ENCODE measurements around the gene COL17A1. TPM values are rescaled to one million over a fixed set of nuclear protein-coding genes. Genes with fewer than 3 reads are reported as not detected.
A peak's percentile ranks its signal among the peaks of the same experiment; 100 is the strongest.

The COL17A1 gene
- total and polyA plus RNA-seq, 2 donors (not counting 1 experiment from before 2014, with no cell fraction given), result under 0.01 to 0.12 TPM

DNA sequence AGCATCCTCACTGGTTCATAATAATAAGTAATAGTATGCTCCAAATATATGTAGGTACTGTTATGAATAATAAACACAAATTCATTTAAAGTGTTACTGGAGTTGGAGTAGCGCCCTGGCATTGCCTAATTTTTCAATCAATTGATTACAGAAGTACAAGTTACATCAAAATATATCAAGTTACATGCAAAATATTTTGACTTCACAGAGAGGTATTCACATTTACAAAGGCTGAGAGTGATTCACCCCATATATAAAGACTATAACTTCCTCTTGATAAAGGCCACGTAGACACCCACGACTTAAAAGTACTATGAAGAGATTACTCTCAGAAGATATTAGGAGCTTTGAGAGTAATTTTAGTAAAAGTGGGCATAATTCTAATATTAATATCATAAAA lies 13.6 kb upstream of the COL17A1 start:
- H2AFZ ChIP-seq (ENCODE audit: low read length), result no peak overlapping the region
- DNase-seq (ENCODE audit: low read depth in 2 of 2), result peak in 1 of 2 donors; percentile 68
- TF ChIP-seq, protein P1, sequence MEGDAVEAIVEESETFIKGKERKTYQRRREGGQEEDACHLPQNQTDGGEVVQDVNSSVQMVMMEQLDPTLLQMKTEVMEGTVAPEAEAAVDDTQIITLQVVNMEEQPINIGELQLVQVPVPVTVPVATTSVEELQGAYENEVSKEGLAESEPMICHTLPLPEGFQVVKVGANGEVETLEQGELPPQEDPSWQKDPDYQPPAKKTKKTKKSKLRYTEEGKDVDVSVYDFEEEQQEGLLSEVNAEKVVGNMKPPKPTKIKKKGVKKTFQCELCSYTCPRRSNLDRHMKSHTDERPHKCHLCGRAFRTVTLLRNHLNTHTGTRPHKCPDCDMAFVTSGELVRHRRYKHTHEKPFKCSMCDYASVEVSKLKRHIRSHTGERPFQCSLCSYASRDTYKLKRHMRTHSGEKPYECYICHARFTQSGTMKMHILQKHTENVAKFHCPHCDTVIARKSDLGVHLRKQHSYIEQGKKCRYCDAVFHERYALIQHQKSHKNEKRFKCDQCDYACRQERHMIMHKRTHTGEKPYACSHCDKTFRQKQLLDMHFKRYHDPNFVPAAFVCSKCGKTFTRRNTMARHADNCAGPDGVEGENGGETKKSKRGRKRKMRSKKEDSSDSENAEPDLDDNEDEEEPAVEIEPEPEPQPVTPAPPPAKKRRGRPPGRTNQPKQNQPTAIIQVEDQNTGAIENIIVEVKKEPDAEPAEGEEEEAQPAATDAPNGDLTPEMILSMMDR (conservative IDR thresholded peaks at IDR 0.05 in 1 of 2, IDR thresholded peaks at IDR 0.05 in 1 of 2; ENCODE audit: low read depth in 1 of 2, low read length in 2 of 2), result no peak
- TF ChIP-seq EZH2 (IDR thresholded peaks at IDR 0.05; ENCODE audit: low read length, missing control alignments), result no peak
- no peak overlapping the region for H3K4me2 ChIP-seq (ENCODE audit: extremely low read depth, insufficient read depth, low read length)
- no peak overlapping the region for H3K4me3 ChIP-seq (replicated peaks in 1 of 4; ENCODE audit: control extremely low read depth in 1 of 4, insufficient read depth in 1 of 4, low read depth in 3 of 4, low read length in 4 of 4)
- no peaks in the 10 kb centered on the region for H3K9me3 ChIP-seq (ENCODE audit: control insufficient read depth, insufficient read depth, low read depth, low read length)
- no peaks in the 10 kb centered on the region for H3K36me3 ChIP-seq (ENCODE audit: control insufficient read depth, insufficient read depth, low read length)
- no peaks in the 10 kb centered on the region for H3K79me2 ChIP-seq (ENCODE audit: control insufficient read depth, insufficient read depth, low read length)
- H3K4me1 ChIP-seq (ENCODE audit: control insufficient read depth, extremely low read depth, insufficient read depth, low read length), result no peaks in the 10 kb centered on the region
- no peaks in the 10 kb centered on the region for H4K20me1 ChIP-seq (ENCODE audit: control insufficient read depth, extremely low read depth, insufficient read depth, low read length)
- no peaks in the 10 kb centered on the region for H3K27me3 ChIP-seq (ENCODE audit: control insufficient read depth, insufficient read depth, low read length)
- H3K9ac ChIP-seq (ENCODE audit: insufficient read depth, low read length), result no peak overlapping the region
- no peak overlapping the region for H3K27ac ChIP-seq (ENCODE audit: insufficient read depth, low read length)

DNA sequence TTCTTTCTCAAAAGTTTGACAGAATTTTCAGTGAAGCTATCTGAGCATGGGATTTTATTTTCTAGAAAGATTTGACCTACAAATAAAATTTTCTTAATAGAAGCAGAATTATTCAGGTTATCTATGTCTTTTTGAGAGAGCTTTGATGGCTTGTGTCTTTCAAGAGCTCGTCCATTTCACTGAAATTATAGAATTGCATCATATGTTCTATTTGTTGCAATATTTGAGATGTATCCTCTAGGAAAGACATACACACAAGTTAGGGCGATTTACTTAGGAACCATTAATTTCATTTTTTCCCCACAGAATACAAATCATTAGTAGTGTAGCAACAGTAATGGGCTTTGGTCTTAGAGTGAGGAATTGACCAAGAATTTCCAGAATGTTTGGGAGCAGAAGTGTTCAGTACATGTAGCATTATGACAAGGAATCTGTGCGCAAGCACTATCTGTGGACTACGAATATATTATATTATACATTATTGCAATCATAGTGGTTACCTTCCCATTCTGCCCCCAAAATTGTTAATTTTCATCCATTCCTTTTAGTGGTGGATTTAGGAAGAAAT lies 12.8 kb upstream of the COL17A1 start:
- H3K27me3 ChIP-seq (ENCODE audit: control insufficient read depth, insufficient read depth, low read length), result no peaks in the 10 kb centered on the region
- DNase-seq (ENCODE audit: low read depth in 2 of 2), result peak in 1 of 2 donors; percentile 50
- no peak for TF ChIP-seq EZH2 (IDR thresholded peaks at IDR 0.05; ENCODE audit: low read length, missing control alignments)
- no peaks in the 10 kb centered on the region for H3K4me1 ChIP-seq (ENCODE audit: control insufficient read depth, extremely low read depth, insufficient read depth, low read length)
- H3K36me3 ChIP-seq (ENCODE audit: control insufficient read depth, insufficient read depth, low read length), result no peaks in the 10 kb centered on the region
- H3K9ac ChIP-seq (ENCODE audit: insufficient read depth, low read length), result no peak overlapping the region
- H3K9me3 ChIP-seq (ENCODE audit: control insufficient read depth, insufficient read depth, low read depth, low read length), result no peaks in the 10 kb centered on the region
- no peak overlapping the region for H3K27ac ChIP-seq (ENCODE audit: insufficient read depth, low read length)
- H3K79me2 ChIP-seq (ENCODE audit: control insufficient read depth, insufficient read depth, low read length), result no peaks in the 10 kb centered on the region
- H2AFZ ChIP-seq (ENCODE audit: low read length), result no peak overlapping the region
- H4K20me1 ChIP-seq (ENCODE audit: control insufficient read depth, extremely low read depth, insufficient read depth, low read length), result no peaks in the 10 kb centered on the region
- H3K4me2 ChIP-seq (ENCODE audit: extremely low read depth, insufficient read depth, low read length), result no peak overlapping the region
- H3K4me3 ChIP-seq (replicated peaks in 1 of 4; ENCODE audit: control extremely low read depth in 1 of 4, insufficient read depth in 1 of 4, low read depth in 3 of 4, low read length in 4 of 4), result no peak overlapping the region

DNA sequence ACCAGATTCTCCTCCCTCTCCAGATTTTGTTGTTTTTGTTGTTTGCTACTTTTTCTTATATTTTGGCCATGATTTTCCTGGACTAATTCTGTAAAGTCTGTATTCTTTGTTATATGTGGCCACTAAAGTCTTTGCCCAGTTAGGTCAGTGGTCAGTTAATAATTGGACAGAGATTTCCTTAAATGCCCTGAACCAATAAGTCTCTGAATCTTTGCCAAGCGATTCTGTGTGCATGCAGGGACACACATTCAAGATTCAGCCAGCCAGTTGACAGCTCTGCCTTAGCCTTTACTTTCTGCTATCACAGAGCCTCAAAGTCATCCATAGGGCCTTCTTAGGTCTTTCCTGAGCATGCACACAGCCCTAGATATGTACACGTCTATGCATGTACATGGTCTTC lies 11.0 kb upstream of the COL17A1 start:
- no peak overlapping the region for H3K4me3 ChIP-seq (replicated peaks in 1 of 4; ENCODE audit: control extremely low read depth in 1 of 4, insufficient read depth in 1 of 4, low read depth in 3 of 4, low read length in 4 of 4)
- TF ChIP-seq, protein P1 (conservative IDR thresholded peaks at IDR 0.05 in 1 of 2, IDR thresholded peaks at IDR 0.05 in 1 of 2; ENCODE audit: low read depth in 1 of 2, low read length in 2 of 2), result no peak
- no peak for TF ChIP-seq EZH2 (IDR thresholded peaks at IDR 0.05; ENCODE audit: low read length, missing control alignments)
- H3K4me2 ChIP-seq (ENCODE audit: extremely low read depth, insufficient read depth, low read length), result no peak overlapping the region
- no peak for DNase-seq (ENCODE audit: low read depth in 2 of 2)
- H3K27ac ChIP-seq (ENCODE audit: insufficient read depth, low read length), result no peak overlapping the region
- H2AFZ ChIP-seq (ENCODE audit: low read length), result no peak overlapping the region
- no peaks in the 10 kb centered on the region for H3K79me2 ChIP-seq (ENCODE audit: control insufficient read depth, insufficient read depth, low read length)
- no peaks in the 10 kb centered on the region for H3K4me1 ChIP-seq (ENCODE audit: control insufficient read depth, extremely low read depth, insufficient read depth, low read length)
- H3K36me3 ChIP-seq (ENCODE audit: control insufficient read depth, insufficient read depth, low read length), result no peaks in the 10 kb centered on the region
- no peaks in the 10 kb centered on the region for H3K27me3 ChIP-seq (ENCODE audit: control insufficient read depth, insufficient read depth, low read length)
- H3K9ac ChIP-seq (ENCODE audit: insufficient read depth, low read length), result no peak overlapping the region
- H4K20me1 ChIP-seq (ENCODE audit: control insufficient read depth, extremely low read depth, insufficient read depth, low read length), result no peaks in the 10 kb centered on the region
- H3K9me3 ChIP-seq (ENCODE audit: control insufficient read depth, insufficient read depth, low read depth, low read length), result no peaks in the 10 kb centered on the region

Data from fibroblast of lung (primary cell).